GM10248 (cell line): ENCODE results near the gene HIVEP2.

Experiments used
- CTCF ChIA-PET: fragments of 300-600 bp; sonication (Branson Sonifier 250); formaldehyde crosslinking; extraction: SDS; loops from one replicate; lab custom pipeline; 2021; ENCODE audit warnings: antibody characterized with exemption; lab: Yijun Ruan, JAX
- POLR2A ChIA-PET: fragments of 350-650 bp; sonication (Branson Sonifier 250); formaldehyde crosslinking; extraction: SDS; loops from one replicate; lab custom pipeline; 2020; ENCODE audit warnings: antibody characterized with exemption; lab: Yijun Ruan, JAX
- DNase-seq: peaks from one replicate; pipeline ENCODE4 v3.0.0; 2012; ENCODE audit errors: extremely low spot score
- CTCF ChIP-seq: IDR thresholded peaks from 2 replicates; pipeline ENCODE4 v1.5.1; 2012; ENCODE audit warnings: mild to moderate bottlenecking, low read depth; ENCODE audit errors: extremely low read depth, missing control alignments, control extremely low read depth

HIVEP2 gene

GRCh38 chr6:142773859-142774648 lies 170.9 kb downstream of the HIVEP2 start:
- no peak for DNase-seq
- ChIA-PET CTCF (interaction anchor here (0.8 to 2.0 kb wide), 4 partner anchors 12 to 81 kb away, joined by 3 to 6 read pairs (median 3); no protein-coding TSS in a partner anchor), POLR2A (no interaction called here)
- no peak for TF ChIP-seq CTCF

- ChIA-PET CTCF (interaction anchor here (0.8 to 1.4 kb wide), 2 partner anchors 27 to 80 kb away, joined by 3 read pairs; no protein-coding TSS in a partner anchor), POLR2A (no interaction called here)
- no peak for DNase-seq
- TF ChIP-seq CTCF, result no peak
Observed at GRCh38 chr6:142773324-142773723, 171.7 kb downstream of the HIVEP2 start.

GRCh38 chr6:142771162-142771561 lies 173.8 kb downstream of the HIVEP2 start:
- ChIA-PET POLR2A (no interaction called here), CTCF (interaction anchor here (1.0 to 2.2 kb wide), 3 partner anchors 9 to 74 kb away, joined by 3 to 7 read pairs (median 3); no protein-coding TSS in a partner anchor)
- no peak for DNase-seq
- no peak for TF ChIP-seq CTCF

GRCh38 chr6:142765306-142765705 lies 179.7 kb downstream of the HIVEP2 start:
- POLR2A ChIA-PET, result no interaction called here
- CTCF ChIA-PET, result interaction anchor here (1.2 to 2.0 kb wide), 3 partner anchors 10 to 18 kb away, joined by 4 to 5 read pairs (median 5); no protein-coding TSS in a partner anchor
- no peak for DNase-seq
- TF ChIP-seq CTCF, result no peak

- CTCF ChIA-PET, result interaction anchor here (1.2 to 2.0 kb wide), 2 partner anchors 9 to 17 kb away, joined by 5 read pairs; no protein-coding TSS in a partner anchor
- no peak for TF ChIP-seq CTCF
- POLR2A ChIA-PET, result no interaction called here
- DNase-seq, result no peak
Observed at GRCh38 chr6:142764311-142764710, 180.7 kb downstream of the HIVEP2 start.

GRCh38 chr6:142763205-142763604 lies 181.8 kb downstream of the HIVEP2 start:
- POLR2A ChIA-PET, result no interaction called here
- CTCF ChIA-PET, result interaction anchor here (1.3 kb wide), 1 partner anchor 66 kb away, joined by 3 read pairs; no protein-coding TSS in a partner anchor
- no peak for DNase-seq
- no peak for TF ChIP-seq CTCF
